G401.6 (cell line): ENCODE results near the gene TMC2.
"Not testable (repeated sequence)": the region's sequence is repeated elsewhere in the genome, so short reads cannot be mapped to it uniquely, and the experiment has no call there.

Source experiments
- FAIRE-seq: peaks from 2 replicates; lab custom pipeline; 2012; peaks lifted over from hg19 to GRCh38; lab: Jason Lieb, UNC

The TMC2 gene

DNA sequence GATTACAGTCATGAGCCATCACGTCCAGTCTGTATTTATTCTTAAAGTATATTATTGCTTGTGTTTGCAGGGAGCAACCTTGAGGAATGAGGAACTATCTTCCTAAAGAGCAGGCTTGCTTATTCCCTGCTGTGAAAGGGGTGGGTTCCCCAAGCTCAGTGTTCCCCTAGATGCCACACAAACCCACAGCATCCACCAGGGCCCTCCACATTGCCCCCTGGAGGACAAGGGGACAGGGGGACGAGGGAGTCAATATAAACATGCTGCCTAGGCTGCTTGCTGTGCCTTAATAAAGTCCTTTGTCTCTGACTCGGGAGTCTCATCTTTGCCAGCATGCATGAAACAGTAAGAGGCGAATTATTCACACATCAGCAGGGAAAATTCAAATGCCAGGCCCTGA lies 135.6 kb downstream of the TMC2 start:
- no peak for FAIRE-seq

DNA sequence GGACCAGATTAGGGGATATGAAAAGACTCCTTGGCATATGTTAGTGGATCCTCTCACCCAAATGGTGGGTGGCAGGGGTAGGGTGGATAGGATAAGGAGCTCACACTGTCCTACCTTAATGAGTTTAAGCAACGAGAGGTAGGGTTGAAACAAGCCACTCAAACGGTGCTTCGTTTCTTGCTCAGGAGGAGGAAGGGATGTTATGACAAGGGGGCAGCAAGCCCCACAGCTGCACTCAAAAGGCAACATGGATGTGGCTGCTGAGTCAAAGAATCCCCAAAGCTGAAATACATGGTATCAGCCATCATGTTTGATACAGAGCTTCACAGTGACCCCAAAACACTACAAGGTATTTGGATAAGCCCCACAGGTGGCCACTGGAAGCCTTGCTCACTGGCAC lies 136.1 kb downstream of the TMC2 start:
- FAIRE-seq: no peak

- no peak for FAIRE-seq
Measured at GRCh38 chr20:2673453-2673852, 137.1 kb downstream of the TMC2 start.

DNA sequence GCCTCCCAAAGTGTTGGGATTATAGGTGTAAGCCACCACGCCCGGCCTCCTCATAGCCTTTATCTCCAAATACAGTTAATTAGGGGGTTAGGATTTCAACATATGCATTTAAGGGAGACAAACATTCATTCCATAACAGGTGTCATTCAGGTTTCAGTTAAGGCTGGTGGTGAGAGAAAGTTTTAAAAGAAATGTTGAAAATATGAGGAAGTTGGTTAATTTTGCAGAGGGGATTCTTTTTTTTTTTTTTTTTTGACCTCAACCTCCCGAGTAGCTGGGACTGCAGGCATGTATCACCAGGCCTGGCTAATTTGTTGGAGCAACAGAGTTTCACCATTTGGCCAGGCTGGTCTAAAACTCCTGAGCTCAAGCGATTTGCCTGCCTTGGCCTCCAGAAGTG lies 143.7 kb downstream of the TMC2 start:
- FAIRE-seq: no peak

DNA sequence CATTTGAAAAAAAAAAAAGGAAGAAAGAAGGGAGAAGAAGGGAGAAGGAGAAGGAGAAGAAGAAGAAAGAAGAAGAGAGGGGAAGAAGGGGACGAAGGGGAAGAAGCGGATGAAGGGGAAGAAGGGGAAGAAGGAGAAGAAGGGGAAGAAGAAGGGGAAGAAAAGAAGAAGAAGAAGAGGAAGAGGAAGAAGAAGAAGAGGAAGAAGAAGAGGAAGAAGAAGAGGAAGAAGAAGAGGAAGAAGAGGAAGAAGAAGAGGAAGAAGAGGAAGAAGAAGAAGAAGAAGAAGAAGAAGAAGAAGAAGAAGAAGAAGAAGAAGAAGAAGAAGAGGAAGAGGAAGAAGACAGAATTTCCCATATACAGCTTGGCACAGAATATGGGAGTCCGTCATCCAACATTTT lies 145.7 kb downstream of the TMC2 start:
- not testable (repeated sequence) for FAIRE-seq

DNA sequence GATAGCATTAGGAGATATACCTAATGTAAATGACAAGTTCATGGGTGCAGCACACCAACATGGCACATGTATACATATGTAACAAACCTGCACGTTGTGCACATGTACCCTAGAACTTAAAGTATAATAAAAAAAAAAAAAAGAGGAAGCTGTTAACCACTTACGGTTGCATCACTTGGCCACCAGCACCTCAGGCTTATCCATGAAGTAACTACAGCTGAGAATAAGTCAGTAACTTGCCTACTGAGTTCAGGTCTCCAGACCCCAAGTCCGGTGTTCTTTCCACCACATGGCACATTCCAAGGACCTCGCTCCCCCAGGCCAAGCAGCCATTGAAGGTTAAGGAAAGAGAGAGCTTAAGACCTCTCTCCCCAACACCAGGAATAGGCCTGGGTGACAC lies 148.4 kb downstream of the TMC2 start:
- not testable (repeated sequence) for FAIRE-seq

GRCh38 chr20:2687514-2687913 lies 151.1 kb downstream of the TMC2 start:
- FAIRE-seq: no peak

DNA sequence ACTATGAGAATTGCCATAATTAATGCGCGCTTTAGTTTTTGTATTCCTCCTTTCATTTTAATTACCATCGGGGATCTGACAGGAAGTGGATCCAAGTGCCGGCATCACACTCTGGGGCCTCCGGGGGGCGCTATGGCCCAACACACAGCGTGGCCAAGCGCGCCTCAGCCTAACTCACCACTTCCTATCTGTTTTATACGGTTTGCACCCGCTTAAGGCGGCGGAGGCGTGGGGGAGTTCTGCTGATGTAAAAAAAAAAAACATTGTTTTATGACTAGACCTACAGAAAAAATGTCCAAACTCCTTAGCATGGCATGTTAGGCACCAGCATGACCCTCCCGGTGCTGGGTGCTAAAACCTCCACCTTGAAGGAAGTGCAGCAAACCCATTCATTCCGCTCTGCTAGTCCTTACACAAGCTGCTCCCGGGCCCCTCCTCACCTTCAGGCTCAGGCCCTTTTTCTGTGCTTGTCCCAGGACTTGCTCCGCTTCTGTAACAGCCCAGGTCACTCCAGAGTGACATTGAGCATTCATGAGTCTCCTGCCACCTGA lies 151.7 kb downstream of the TMC2 start:
- peak; percentile 47 for FAIRE-seq

DNA sequence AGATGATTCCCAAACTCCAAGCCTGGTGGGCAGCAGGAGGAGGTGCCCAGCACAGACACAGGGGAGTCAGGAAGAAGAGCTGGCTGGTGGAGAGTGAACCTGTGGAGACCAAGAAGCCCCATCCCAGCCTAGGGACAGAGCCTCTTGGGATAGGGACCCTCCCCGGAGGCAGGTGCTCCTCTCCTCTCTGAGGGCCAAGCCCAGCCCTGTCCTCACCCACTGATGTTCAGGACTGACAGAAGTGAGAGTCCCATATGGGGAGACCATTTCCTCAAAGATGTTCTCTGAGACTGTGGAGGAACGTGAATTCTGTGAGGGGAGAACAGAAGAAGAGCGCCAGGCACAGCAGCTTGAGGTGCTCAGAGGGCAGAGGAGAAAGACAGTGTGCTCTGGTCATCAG lies 153.8 kb downstream of the TMC2 start:
- FAIRE-seq: no peak

- no peak for FAIRE-seq
Measured at GRCh38 chr20:2690718-2691117, 154.3 kb downstream of the TMC2 start.

DNA sequence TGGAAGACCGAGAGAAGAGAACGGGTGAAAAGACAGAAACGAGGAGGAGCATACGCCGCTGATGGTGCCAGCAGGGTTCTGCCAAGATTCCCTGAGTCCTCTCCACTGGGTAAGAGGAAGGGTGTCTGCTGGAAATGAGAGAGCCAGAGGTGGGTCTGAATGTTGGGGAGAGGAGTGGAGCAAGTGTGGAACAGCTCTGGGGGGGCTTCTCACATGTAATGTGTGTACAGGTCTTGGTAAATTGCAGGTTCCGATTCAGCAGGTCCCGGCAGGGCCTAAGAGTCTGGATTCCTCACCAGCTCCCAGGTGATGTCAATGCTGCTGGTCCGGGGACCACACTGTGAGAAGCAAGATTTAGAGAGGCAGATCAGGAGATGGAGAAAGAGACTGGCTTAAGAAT lies 154.8 kb downstream of the TMC2 start:
- FAIRE-seq: no peak
